GM19328 (cell line): Measurements from ENCODE around the gene RAPGEF1.
"Not testable (repeated sequence)": the region's sequence is repeated elsewhere in the genome, so short reads cannot be mapped to it uniquely, and the experiment has no call there.

Experiments used
- ATAC-seq: cut with Tn5 transposase; IDR thresholded peaks from one replicate; pipeline ENCODE4 v1.9.1; 2021; ENCODE audit warnings: mild to moderate bottlenecking, moderate library complexity; ENCODE audit not compliant: unreplicated experiment

The RAPGEF1 gene

GRCh38 chr9:131673531-131673930 lies 66.3 kb downstream of the RAPGEF1 start:
- no peak for ATAC-seq

GRCh38 chr9:131673068-131673467 lies 66.8 kb downstream of the RAPGEF1 start:
- ATAC-seq: no peak

- no peak for ATAC-seq
Observed at GRCh38 chr9:131672451-131672850, 67.4 kb downstream of the RAPGEF1 start.

GRCh38 chr9:131671133-131671520 lies 68.7 kb downstream of the RAPGEF1 start:
- ATAC-seq: no peak

GRCh38 chr9:131670247-131671132 lies 69.4 kb downstream of the RAPGEF1 start:
- no peak for ATAC-seq

- no peak for ATAC-seq
Observed at GRCh38 chr9:131669269-131670157, 70.4 kb downstream of the RAPGEF1 start.

GRCh38 chr9:131668439-131669268 lies 71.2 kb downstream of the RAPGEF1 start:
- ATAC-seq: no peak

GRCh38 chr9:131668057-131668438 lies 71.8 kb downstream of the RAPGEF1 start:
- ATAC-seq: no peak

- no peak for ATAC-seq
Observed at GRCh38 chr9:131667576-131667975, 72.3 kb downstream of the RAPGEF1 start.

GRCh38 chr9:131666774-131667173 lies 73.1 kb downstream of the RAPGEF1 start:
- no peak for ATAC-seq

GRCh38 chr9:131666029-131666428 lies 73.8 kb downstream of the RAPGEF1 start:
- ATAC-seq: no peak

GRCh38 chr9:131663288-131663687 lies 76.6 kb downstream of the RAPGEF1 start:
- no peak for ATAC-seq

GRCh38 chr9:131662289-131662621 lies 77.6 kb downstream of the RAPGEF1 start:
- not testable (repeated sequence) for ATAC-seq

GRCh38 chr9:131661568-131662288 lies 78.1 kb downstream of the RAPGEF1 start:
- no peak for ATAC-seq

GRCh38 chr9:131660466-131661405 lies 79.1 kb downstream of the RAPGEF1 start:
- ATAC-seq: no peak

GRCh38 chr9:131658377-131659129 lies 81.3 kb downstream of the RAPGEF1 start:
- no peak for ATAC-seq

GRCh38 chr9:131657940-131658339 lies 81.9 kb downstream of the RAPGEF1 start:
- ATAC-seq: no peak

GRCh38 chr9:131657456-131657855 lies 82.4 kb downstream of the RAPGEF1 start:
- no peak for ATAC-seq

GRCh38 chr9:131657037-131657377 lies 82.9 kb downstream of the RAPGEF1 start:
- no peak for ATAC-seq
